ENCODE measurements around the gene ABCG1.
"Not testable (repeated sequence)": the region's sequence is repeated elsewhere in the genome, so short reads cannot be mapped to it uniquely, and the experiment has no call there.

The ABCG1 gene

GRCh38 chr21:42218836-42219605 is at the start of gene ABCG1:
Gene ABCG1 (plus strand): TSS chr21:42219140. CDS start chr21:42219263, 123 bp downstream.
- no peak for FAIRE-seq

GRCh38 chr21:42169758-42170157 is 49.2 kb upstream of the ABCG1 start:
- no peak for FAIRE-seq

GRCh38 chr21:42171091-42172053 is 47.6 kb upstream of the ABCG1 start:
- no peak for FAIRE-seq

- FAIRE-seq: no peak
These were observed 46.1 kb upstream of the ABCG1 start for GRCh38 chr21:42172596-42173483.

- no peak for FAIRE-seq
These were observed 44.8 kb upstream of the ABCG1 start for GRCh38 chr21:42174173-42174572.

GRCh38 chr21:42175110-42175710 is 43.7 kb upstream of the ABCG1 start:
- FAIRE-seq: no peak

- FAIRE-seq: no peak
These were observed 42.1 kb upstream of the ABCG1 start for GRCh38 chr21:42176859-42177258.

GRCh38 chr21:42179316-42179715 is 39.6 kb upstream of the ABCG1 start:
- FAIRE-seq: no peak

- FAIRE-seq: not testable (repeated sequence)
These were observed 38.9 kb upstream of the ABCG1 start for GRCh38 chr21:42180001-42180400.

GRCh38 chr21:42182713-42183371 is 36.1 kb upstream of the ABCG1 start:
- FAIRE-seq: no peak

- no peak for FAIRE-seq
These were observed 35.3 kb upstream of the ABCG1 start for GRCh38 chr21:42183374-42184266.

GRCh38 chr21:42186591-42186990 is 32.3 kb upstream of the ABCG1 start:
- no peak for FAIRE-seq

GRCh38 chr21:42187976-42188653 is 30.8 kb upstream of the ABCG1 start:
- no peak for FAIRE-seq

GRCh38 chr21:42188663-42189062 is 30.3 kb upstream of the ABCG1 start:
- no peak for FAIRE-seq

- no peak for FAIRE-seq
These were observed 29.5 kb upstream of the ABCG1 start for GRCh38 chr21:42189431-42189830.

- FAIRE-seq: no peak
These were observed 29.0 kb upstream of the ABCG1 start for GRCh38 chr21:42189860-42190485.

- no peak for FAIRE-seq
These were observed 28.5 kb upstream of the ABCG1 start for GRCh38 chr21:42190486-42190863.

GRCh38 chr21:42191064-42191463 is 27.9 kb upstream of the ABCG1 start:
- no peak for FAIRE-seq
